Lower leg skin (tissue), 4 donors: ENCODE measurements around the gene MED27. TPM values are rescaled to one million over a fixed set of nuclear protein-coding genes. Genes with fewer than 3 reads are reported as not detected.
"Not testable (repeated sequence)": the region's sequence is repeated elsewhere in the genome, so short reads cannot be mapped to it uniquely, and the experiment has no call there.

ENCODE experiments used
- DNase-seq, 2 donors: peaks; one replicate each; pipeline ENCODE4 v3.0.0-alpha.2; 2019; ENCODE audit warnings: low spot score in 2 of 2
- H3K4me3 ChIP-seq: fragments of 200-600 bp; sonication (generic); 2 replicates; pipeline ENCODE4 v1.5.1; 2017; ENCODE audit warnings: mild to moderate bottlenecking, low read depth; ENCODE audit not compliant: poor library complexity, severe bottlenecking
- POLR2A ChIP-seq, 2 donors: fragments of 450-650 bp; IDR thresholded peaks; one replicate each; pipeline ENCODE4 v1.6.1; 2016 to 2017; ENCODE audit warnings: antibody characterized with exemption in 2 of 2, mild to moderate bottlenecking in 1 of 2, moderate library complexity in 1 of 2
- WGBS, 2 donors: methylation state at CpG; one replicate each; pipeline ENCODE4 v1.1.5; 2018; 5-methylcytosine and 5-hydroxymethylcytosine counted together
- intact Hi-C: fragments of 100-400 bp; cut with DNase I; formaldehyde crosslinking; loops from one replicate; pipeline ENCODE4 v1.15.0; 2023; ENCODE audit warnings: low total_unique reads
- total RNA-seq, 4 donors: library from RNA; depleted of rRNA; stranded (reverse); fragments of >200 nt; gene quantifications; one replicate each; pipeline ENCODE4 v1.1.0, GENCODE V29; 2016
- TF ChIP-seq, protein P1 (sequence below), 3 donors: fragments of 450-650 bp; IDR thresholded peaks; one replicate each; pipeline ENCODE4 v1.5.1; 2016; ENCODE audit warnings: antibody characterized with exemption in 3 of 3, mild to moderate bottlenecking in 3 of 3, moderate library complexity in 2 of 3

Gene MED27
- total RNA-seq, 4 donors from 2014 or later: 15.4 to 20.3 (median 16.5) TPM

DNA sequence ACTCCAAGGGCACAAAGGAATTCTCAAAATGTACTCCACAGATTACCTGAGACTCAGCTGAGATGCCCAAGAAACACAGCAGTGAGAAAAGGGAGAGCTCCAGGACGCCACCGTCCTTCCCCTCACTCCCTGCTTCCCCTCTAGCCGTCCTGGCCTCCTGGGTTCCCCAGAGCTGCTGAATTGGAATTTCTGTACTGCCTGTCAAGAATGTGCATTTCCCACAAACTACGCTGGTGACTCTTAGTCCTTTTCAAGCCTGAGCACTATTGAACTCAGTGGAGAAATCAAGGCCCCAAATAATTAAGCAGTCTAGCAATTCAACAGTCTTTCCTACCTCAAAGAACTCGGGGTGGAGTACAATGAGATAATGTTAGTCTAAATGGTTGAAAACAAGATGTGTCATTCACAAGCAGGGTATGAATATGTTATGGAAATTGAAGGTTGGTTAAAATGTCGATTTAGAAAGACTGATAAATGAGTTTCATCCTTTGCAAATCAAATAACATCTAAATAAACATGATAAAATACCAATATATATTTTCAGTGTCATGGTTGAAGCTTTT, 153.2 kb downstream of the MED27 start:
- DNase-seq: no peak
- TF ChIP-seq, protein P1, sequence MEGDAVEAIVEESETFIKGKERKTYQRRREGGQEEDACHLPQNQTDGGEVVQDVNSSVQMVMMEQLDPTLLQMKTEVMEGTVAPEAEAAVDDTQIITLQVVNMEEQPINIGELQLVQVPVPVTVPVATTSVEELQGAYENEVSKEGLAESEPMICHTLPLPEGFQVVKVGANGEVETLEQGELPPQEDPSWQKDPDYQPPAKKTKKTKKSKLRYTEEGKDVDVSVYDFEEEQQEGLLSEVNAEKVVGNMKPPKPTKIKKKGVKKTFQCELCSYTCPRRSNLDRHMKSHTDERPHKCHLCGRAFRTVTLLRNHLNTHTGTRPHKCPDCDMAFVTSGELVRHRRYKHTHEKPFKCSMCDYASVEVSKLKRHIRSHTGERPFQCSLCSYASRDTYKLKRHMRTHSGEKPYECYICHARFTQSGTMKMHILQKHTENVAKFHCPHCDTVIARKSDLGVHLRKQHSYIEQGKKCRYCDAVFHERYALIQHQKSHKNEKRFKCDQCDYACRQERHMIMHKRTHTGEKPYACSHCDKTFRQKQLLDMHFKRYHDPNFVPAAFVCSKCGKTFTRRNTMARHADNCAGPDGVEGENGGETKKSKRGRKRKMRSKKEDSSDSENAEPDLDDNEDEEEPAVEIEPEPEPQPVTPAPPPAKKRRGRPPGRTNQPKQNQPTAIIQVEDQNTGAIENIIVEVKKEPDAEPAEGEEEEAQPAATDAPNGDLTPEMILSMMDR (IDR thresholded peaks at IDR 0.05): no peak
- TF ChIP-seq POLR2A (IDR thresholded peaks at IDR 0.05): no peak
- no peak overlapping the region for H3K4me3 ChIP-seq
- 90 to 95% methylated on average over 6 of the region's 6 CpGs for WGBS, 2 donors
- intact Hi-C loops: no loop called here

DNA sequence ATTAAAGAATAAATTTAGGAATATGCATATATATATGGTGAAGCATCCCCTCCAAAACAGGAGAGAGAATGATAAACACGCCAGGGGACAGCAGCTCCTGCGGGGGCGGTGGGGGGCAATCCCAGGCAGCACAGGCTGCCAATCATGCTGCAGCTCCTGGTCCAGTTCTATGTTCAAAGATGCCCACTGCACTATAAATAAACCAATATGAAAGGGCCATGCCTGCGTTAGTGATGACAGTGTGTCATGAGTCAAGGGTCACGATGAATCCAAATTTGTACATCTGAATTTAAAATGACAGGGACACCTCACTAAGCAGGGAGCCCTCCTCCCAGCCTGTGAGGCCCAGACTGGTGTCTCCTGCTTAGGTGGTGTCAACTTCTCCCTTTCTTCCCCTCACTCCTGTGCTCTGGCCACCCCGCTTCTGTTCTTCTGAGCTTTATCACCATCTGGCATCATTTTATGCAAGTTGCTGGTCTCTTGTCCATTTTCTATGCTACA, 153.9 kb downstream of the MED27 start:
- WGBS, 2 donors: 95 to 96% methylated on average over 6 of the region's 6 CpGs
- no peak for DNase-seq
- H3K4me3 ChIP-seq: no peak overlapping the region
- intact Hi-C loops: no loop called here
- TF ChIP-seq, protein P1 (IDR thresholded peaks at IDR 0.05): no peak
- no peak for TF ChIP-seq POLR2A (IDR thresholded peaks at IDR 0.05)

DNA sequence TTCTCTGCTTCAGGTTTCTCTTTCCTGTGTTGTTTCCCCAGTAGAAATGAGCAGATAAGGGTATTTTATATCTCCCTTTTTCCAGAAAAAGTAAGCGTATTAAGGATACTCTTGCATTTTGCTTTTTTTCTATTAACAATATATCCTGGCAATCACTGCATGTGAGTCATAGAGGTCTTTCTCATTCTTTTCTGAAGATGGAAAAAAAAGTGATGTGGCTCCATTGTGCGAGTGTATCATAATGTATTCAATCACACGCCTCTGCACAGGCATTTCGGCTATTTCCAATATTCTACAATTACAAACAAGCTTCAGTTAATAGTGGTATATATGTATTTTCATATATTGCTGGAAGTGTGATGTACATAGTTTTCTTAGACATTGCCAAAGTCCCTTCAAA, 155.9 kb downstream of the MED27 start:
- intact Hi-C loops: no loop called here
- 95 to 97% methylated on average over 4 of the region's 4 CpGs for WGBS, 2 donors
- DNase-seq: no peak
- H3K4me3 ChIP-seq: no peak overlapping the region
- TF ChIP-seq, protein P1 (IDR thresholded peaks at IDR 0.05): no peak
- no peak for TF ChIP-seq POLR2A (IDR thresholded peaks at IDR 0.05)

DNA sequence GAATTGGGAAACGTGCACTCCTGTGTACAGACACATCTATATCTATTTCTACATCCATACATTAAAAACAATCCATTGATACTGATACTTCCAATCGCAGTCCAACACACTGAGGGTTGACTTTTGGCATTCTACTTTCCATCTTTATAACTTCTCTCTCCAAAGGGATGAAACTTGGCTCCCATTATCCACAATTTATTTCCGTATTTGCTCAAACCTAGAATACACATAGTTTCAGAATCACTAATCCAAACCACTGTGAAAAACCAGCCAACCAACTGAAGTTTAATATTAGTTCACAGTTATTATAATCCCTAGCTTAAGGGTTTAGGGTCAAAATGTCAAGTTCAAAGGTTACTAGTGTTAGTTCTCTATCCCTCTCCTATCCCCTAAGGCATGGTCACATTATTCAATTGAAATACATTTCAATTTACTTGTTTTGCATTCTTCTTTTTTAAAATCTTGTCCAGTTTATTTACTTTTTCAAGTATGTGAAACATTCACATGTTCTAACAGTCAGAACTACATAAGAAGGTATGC, 156.5 kb downstream of the MED27 start:
- intact Hi-C loops: no loop called here
- no peak for TF ChIP-seq POLR2A (IDR thresholded peaks at IDR 0.05)
- TF ChIP-seq, protein P1 (IDR thresholded peaks at IDR 0.05): no peak
- no peak overlapping the region for H3K4me3 ChIP-seq
- no peak for DNase-seq
- WGBS, 2 donors: 89 to 94% methylated on average over 3 of the region's 3 CpGs

DNA sequence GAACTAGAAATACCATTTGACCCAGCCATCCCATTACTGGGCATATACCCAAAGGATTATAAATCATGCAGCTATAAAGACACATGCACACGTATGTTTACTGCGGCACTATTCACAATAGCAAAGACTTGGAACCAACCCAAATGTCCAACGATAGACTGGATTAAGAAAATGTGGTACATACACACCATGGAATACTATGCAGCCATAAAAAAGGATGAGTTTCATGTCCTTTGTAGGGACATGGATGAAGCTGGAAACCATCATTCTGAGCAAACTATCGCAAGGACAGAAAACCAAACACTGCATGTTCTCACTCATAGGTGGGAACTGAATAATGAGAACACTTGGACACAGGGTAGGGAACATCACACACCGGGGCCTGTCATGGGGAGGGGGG, 158.0 kb downstream of the MED27 start:
- H3K4me3 ChIP-seq, DNase-seq, intact Hi-C loops: not testable (repeated sequence)
- WGBS, 2 donors: 93 to 96% methylated on average over 5 of the region's 5 CpGs

DNA sequence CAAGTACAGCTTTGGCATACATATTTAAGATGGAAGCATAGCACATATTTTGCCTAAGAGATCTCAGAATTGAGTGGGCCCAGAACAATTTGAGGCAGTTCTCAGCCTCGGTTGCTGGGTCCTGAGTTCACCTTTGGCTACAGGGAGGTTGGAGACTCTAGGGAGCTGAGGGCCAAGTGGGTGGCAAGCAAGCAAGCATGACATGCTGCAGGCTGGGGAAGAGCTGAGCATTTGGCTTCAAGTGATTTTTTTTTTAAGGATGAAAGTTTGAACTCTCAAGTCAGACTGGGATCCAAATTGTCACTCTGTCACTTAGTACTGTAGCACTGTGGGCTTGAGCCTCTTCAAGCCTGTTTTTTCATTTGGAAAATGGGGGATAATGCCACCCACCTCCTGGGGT, 160.5 kb downstream of the MED27 start:
- no peak for DNase-seq
- 90 to 95% methylated on average over 1 of the region's 1 CpG for WGBS, 2 donors
- H3K4me3 ChIP-seq: no peak overlapping the region
- no peak for TF ChIP-seq POLR2A (IDR thresholded peaks at IDR 0.05)
- TF ChIP-seq, protein P1 (IDR thresholded peaks at IDR 0.05): no peak
- intact Hi-C loops: no loop called here
